K562 (cell line): ENCODE measurements around the gene C22orf39. TPM values are rescaled to one million over a fixed set of nuclear protein-coding genes. Genes with fewer than 3 reads are reported as not detected.
A peak's percentile ranks its signal among the peaks of the same experiment; 100 is the strongest.

Experiments
- BCL6 ChIP-seq: fragments of 250-450 bp; sonication (Bioruptor Pico); IDR thresholded peaks from 2 replicates; pipeline ENCODE4 v1.4.0; 2020
- CBX3 ChIP-seq, 2 experiments: IDR thresholded peaks; 1 replicate in 1 of 2; 2 replicates in 1 of 2; pipeline ENCODE4 v1.6.1; 2012; ENCODE audit warnings: inconsistent platforms in 2 of 2, low read length in 2 of 2, borderline replicate concordance in 1 of 2, control low read depth in 1 of 2
- CTCFL ChIP-seq: IDR thresholded peaks from 2 replicates; pipeline ENCODE4 v1.6.1; 2011; ENCODE audit warnings: borderline replicate concordance, low read depth, mild to moderate bottlenecking, moderate library complexity, low read length; ENCODE audit not compliant: insufficient read depth, poor library complexity, severe bottlenecking
- DNMT1 ChIP-seq: fragments of 450-650 bp; IDR thresholded peaks from 2 replicates; pipeline ENCODE4 v1.6.1; 2016; ENCODE audit warnings: antibody characterized with exemption, mild to moderate bottlenecking
- DPF2 ChIP-seq: fragments of 450-650 bp; IDR thresholded peaks from 2 replicates; pipeline ENCODE4 v1.6.1; 2016
- GTF2F1 ChIP-seq: IDR thresholded peaks from 2 replicates; pipeline ENCODE4 v1.6.1; 2011; ENCODE audit warnings: low read depth, low read length, improper control_type of control experiment
- HMG20A ChIP-seq: fragments of 450-650 bp; formaldehyde crosslinking; conservative IDR thresholded peaks from 2 replicates; pipeline ENCODE4 v1.4.0; 2020; ENCODE audit warnings: mild to moderate bottlenecking, mixed read lengths
- KLF10 ChIP-seq: fragments of 250-450 bp; sonication (Bioruptor Pico); IDR thresholded peaks from 2 replicates; pipeline ENCODE4 v1.6.1; 2021; ENCODE audit warnings: matching md5 sums
- MTA3 ChIP-seq: fragments of 450-650 bp; formaldehyde crosslinking; IDR thresholded peaks from 2 replicates; pipeline ENCODE4 v1.6.1; 2017; ENCODE audit warnings: mild to moderate bottlenecking, borderline replicate concordance
- NR2C2 ChIP-seq, 2 experiments: fragments of 200-800 bp in 1 of 2; sonication (Bioruptor generic) in 1 of 2; sonication (generic) in 1 of 2; formaldehyde crosslinking in 1 of 2; IDR thresholded peaks; 2 replicates each; pipeline versions ENCODE4 v1.6.1 to v1.8.0; 2016 to 2022; ENCODE audit warnings: mild to moderate bottlenecking in 1 of 2, missing compliant biosample characterization in 1 of 2, missing genetic modification characterization in 1 of 2, missing genetic modification reagents in 1 of 2
- PREB ChIP-seq: sonication (generic); formaldehyde crosslinking; IDR thresholded peaks from 2 replicates; pipeline ENCODE4 v1.8.1; 2023; ENCODE audit warnings: mild to moderate bottlenecking, missing genetic modification reagents
- PRMT5 ChIP-seq: sonication (generic); formaldehyde crosslinking; IDR thresholded peaks from 2 replicates; pipeline ENCODE4 v1.5.0; 2020; ENCODE audit warnings: missing genetic modification reagents
- RNF2 ChIP-seq: sonication (generic); IDR thresholded peaks from 2 replicates; pipeline ENCODE4 v1.6.1; 2016
- SRSF1 ChIP-seq: fragments of 200-400 bp; formaldehyde crosslinking; IDR thresholded peaks from 2 replicates; pipeline ENCODE4 v1.6.1; 2017; ENCODE audit warnings: mild to moderate bottlenecking, low read depth, low read length, moderate library complexity
- SRSF3 ChIP-seq: fragments of 200-400 bp; formaldehyde crosslinking; IDR thresholded peaks from 2 replicates; pipeline ENCODE4 v1.6.1; 2016; ENCODE audit warnings: mild to moderate bottlenecking, low read length, moderate library complexity; ENCODE audit not compliant: insufficient read depth
- TBP ChIP-seq: optimal IDR thresholded peaks from 2 replicates; pipeline ENCODE3; 2011; ENCODE audit warnings: low read depth, low read length, improper control_type of control experiment
- TCF7L2 ChIP-seq: fragments of 150-350 bp; IDR thresholded peaks from 2 replicates; pipeline ENCODE4 v1.6.1; 2016; ENCODE audit warnings: low read depth, mild to moderate bottlenecking, low read length, moderate library complexity
- TRIM28 ChIP-seq: fragments of 450-650 bp; IDR thresholded peaks from 2 replicates; pipeline ENCODE4 v1.6.1; 2017
- TSHZ1 ChIP-seq: fragments of 250-450 bp; sonication (Bioruptor Pico); IDR thresholded peaks from 2 replicates; pipeline ENCODE4 v1.4.0; 2020; ENCODE audit warnings: mild to moderate bottlenecking, moderate library complexity
- USF1 ChIP-seq: sonication (generic); formaldehyde crosslinking; IDR thresholded peaks from 2 replicates; pipeline ENCODE4 v1.9.0; 2022; ENCODE audit warnings: mild to moderate bottlenecking, missing genetic modification reagents
- ZNF24 ChIP-seq: fragments of 450-650 bp; IDR thresholded peaks from 2 replicates; pipeline ENCODE4 v1.6.1; 2016
- ZNF274 ChIP-seq: IDR thresholded peaks from 2 replicates; pipeline ENCODE4 v1.6.1; 2011; ENCODE audit warnings: low read depth, mild to moderate bottlenecking, low read length, moderate library complexity, borderline replicate concordance
- ZNF347 ChIP-seq: fragments of 450-650 bp; formaldehyde crosslinking; IDR thresholded peaks from 2 replicates; pipeline ENCODE4 v1.4.0; 2020; ENCODE audit warnings: low read depth, mild to moderate bottlenecking, moderate library complexity
- ZNF785 ChIP-seq: fragments of 250-450 bp; sonication (Bioruptor Pico); IDR thresholded peaks from 2 replicates; pipeline ENCODE4 v1.4.0; 2020; ENCODE audit warnings: mild to moderate bottlenecking
- polyA plus RNA-seq, 8 experiments: library from polyadenylated mRNA; depleted of rRNA in 4 of 8; stranded (reverse) in 5 of 8; unstranded in 3 of 8; fragments of >200 nt; fragmentation: Nextera tagmentation in 2 of 8; fragmentation: Illumina TruSeq in 1 of 8; extraction: Ambion mirVana in 2 of 8; extraction: Trizol in 1 of 8; gene quantifications; 2 replicates each; pipeline versions ENCODE4 v1.2.1 to v1.2.3, GENCODE V29; 2011 to 2014; ENCODE audit warnings: inconsistent platforms in 1 of 8, missing spikeins in 1 of 8
- total RNA-seq, 7 experiments: library from RNA; depleted of rRNA in 6 of 7; stranded (reverse); fragments of >200 nt in 6 of 7; fragmentation: Illumina TruSeq in 2 of 7; extraction: Trizol in 2 of 7; gene quantifications; 2 replicates each; pipeline versions ENCODE4 v1.2.1 to v1.2.3, GENCODE V29; 2011 to 2021; ENCODE audit warnings: low replicate concordance in 1 of 7

C22orf39 gene
- total and polyA plus RNA-seq, 9 of the 15 experiments (the other 6 are each of a cell fraction or from before 2014, with no cell fraction given): 20.4 to 139 (median 66.8) TPM

GRCh38 chr22:19478901-19479354, 31.4 kb upstream of the C22orf39 start, which contains the start of gene UFD1 (continued):
- TF ChIP-seq CTCFL (no peak), ZNF347 (no peak), SRSF1 (no peak), CBX3 (IDR thresholded peaks at IDR 0.05; ENCODE audit: borderline replicate concordance in 1 of 2, low read length in 2 of 2) (no peak), TRIM28 (no peak), PRMT5 (no peak), TSHZ1 (peak; percentile 57; the same call in 1 of the 2 replicates), GTF2F1 (0 out of 2 replicates have a peak, but pooled peaks have one; percentile 74), DNMT1 (no peak), USF1 (CRISPR knock-in tag) (no peak), NR2C2 (CRISPR knock-in tag; IDR thresholded peaks at IDR 0.05) (no peak), NR2C2 (tag; IDR thresholded peaks at IDR 0.05) (no peak), PREB (CRISPR knock-in tag) (no peak), DPF2 (no peak), ZNF24 (no peak), KLF10 (CRISPR knock-in tag) (no peak), TCF7L2 (no peak), TBP (no peak), HMG20A (CRISPR knock-in tag) (no peak), BCL6 (CRISPR knock-in tag) (no peak), RNF2 (no peak), MTA3 (no peak), SRSF3 (no peak), ZNF785 (no peak), ZNF274 (no peak; the same call in 1 of the 2 replicates)
